ENCODE measurements around the gene CCDC102A.

DNA sequence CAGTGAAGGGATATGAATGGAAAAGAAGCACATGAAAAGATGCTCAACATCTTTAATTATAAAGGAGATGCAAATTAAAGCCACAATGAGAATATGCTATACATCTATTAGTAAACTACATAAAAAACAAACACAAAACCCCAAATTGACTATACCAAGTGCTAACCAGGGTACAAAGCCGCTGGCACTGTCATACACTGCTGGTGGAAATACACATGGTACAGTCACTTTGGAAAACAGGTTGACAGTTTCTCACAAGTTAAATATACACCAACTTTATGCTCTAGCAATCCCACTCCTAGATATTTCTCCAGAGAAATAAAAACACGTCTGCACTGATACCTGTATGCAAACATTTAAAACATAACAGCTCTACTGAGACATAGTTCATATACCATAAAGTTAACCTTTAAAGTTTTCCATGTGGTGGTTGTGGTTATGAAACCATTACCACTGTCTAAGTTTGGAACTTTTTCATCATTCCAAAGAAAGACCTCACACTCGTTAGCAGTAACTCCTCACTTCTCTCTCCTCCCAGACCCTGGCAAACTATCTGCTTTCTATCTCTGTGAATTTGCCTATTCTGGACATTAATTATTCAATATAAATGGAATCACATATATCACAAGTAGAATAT, 48.8 kb upstream of the CCDC102A start:
- no peak for TF ChIP-seq POLR2A (IDR thresholded peaks at IDR 0.05)
- TF ChIP-seq, protein P1, sequence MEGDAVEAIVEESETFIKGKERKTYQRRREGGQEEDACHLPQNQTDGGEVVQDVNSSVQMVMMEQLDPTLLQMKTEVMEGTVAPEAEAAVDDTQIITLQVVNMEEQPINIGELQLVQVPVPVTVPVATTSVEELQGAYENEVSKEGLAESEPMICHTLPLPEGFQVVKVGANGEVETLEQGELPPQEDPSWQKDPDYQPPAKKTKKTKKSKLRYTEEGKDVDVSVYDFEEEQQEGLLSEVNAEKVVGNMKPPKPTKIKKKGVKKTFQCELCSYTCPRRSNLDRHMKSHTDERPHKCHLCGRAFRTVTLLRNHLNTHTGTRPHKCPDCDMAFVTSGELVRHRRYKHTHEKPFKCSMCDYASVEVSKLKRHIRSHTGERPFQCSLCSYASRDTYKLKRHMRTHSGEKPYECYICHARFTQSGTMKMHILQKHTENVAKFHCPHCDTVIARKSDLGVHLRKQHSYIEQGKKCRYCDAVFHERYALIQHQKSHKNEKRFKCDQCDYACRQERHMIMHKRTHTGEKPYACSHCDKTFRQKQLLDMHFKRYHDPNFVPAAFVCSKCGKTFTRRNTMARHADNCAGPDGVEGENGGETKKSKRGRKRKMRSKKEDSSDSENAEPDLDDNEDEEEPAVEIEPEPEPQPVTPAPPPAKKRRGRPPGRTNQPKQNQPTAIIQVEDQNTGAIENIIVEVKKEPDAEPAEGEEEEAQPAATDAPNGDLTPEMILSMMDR (IDR thresholded peaks at IDR 0.05), result no peak
